ENCODE results near the gene ADAMTSL4.
"Not testable (repeated sequence)": the region's sequence is repeated elsewhere in the genome, so short reads cannot be mapped to it uniquely, and the experiment has no call there.

The ADAMTSL4 gene

DNA sequence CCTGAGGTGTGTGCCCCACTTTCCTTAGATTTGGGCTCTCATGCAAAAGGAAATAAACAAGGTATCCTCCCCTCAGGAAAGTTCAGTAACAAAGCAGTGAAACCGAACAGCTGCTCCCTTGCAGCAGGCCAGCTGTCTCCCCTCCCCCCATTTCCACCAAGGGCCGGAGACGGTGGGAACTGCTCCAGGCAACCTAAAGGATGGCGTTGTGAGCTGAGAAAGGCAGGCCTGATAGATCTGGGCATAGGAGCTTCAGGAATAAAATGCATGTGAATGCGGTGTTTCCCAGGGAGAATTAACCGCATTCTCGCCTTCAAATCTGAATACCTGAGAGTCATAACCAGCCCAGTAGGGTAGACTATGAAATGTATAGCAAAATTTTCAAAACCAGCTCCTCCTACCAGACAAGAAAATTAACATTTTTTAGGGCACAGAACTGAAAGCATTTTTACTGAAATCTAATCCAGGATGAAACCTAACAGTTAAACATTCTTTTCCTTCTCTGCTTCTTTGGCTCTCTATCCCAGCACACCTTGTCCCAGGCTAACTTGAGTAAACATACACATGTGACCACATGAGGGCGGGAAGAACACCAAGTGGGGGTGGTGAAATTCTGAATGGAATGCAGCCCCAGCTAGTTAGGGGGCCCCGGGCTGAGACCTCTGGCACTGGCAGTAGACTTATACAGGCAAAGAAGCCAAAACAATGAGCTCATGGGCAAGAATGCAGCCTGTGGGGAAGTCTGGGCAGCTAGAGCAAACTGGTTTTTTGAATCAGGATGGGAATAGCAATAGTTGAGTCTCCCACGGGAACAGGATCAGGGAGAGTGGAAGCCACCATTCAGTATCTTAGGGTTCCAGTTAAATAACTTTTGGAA, 18.7 kb downstream of the ADAMTSL4 start:
- peak; percentile 63 to 65 for DNase-seq

DNA sequence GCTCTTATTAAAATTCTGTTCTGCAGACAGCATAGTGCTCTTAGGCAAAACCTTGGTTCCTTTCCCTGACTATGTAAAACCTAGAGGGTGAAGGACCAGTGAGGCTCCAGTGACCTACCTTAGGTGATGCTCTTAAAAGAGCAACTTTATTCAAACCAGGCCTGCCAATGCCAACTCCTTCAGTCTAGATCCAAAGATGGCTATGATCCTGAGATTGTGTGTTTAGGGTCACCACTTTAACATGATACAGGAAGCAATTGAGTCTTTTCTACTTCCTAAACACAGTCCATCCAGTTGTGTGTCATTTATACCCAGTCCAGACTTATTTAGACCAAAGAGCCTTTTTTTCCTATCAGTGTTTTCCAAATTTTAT, 19.4 kb downstream of the ADAMTSL4 start:
- DNase-seq: peak in 1 of 2 donors; percentile 60

DNA sequence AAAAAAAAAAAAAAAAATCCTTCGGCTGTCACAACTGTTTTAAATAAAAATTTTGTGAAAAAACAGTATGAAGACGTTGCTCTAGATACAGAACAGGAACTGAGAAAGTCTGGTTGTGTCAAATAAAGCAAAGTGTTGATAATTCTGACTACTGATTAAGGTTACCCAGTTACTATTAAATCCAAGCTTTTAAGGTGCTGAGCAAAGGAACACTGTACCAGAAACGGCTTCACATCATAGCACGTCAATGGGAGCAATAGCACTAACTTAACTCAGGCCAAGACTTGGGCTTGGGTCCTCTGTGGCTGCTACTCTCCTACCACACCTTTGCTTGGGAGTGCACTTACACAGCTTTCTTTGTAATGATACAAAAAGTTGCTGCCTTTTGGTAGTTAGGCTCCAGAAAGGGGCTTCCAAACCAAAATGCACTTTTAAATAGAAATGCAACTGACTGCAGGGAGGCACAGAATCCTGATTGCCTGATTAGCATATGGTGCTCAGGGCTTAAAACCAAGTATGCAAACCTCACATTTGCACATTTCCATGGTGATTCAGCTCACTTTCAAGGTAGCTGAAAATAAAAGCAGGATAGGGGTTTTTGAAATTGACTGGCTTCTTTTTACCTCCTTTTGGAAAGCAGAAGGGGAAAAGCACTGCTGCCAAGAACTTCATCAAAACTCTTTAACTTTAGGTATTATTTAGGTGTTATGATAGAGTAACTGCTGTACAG, 23.9 kb downstream of the ADAMTSL4 start:
- peak; percentile 35 to 50 for DNase-seq

DNA sequence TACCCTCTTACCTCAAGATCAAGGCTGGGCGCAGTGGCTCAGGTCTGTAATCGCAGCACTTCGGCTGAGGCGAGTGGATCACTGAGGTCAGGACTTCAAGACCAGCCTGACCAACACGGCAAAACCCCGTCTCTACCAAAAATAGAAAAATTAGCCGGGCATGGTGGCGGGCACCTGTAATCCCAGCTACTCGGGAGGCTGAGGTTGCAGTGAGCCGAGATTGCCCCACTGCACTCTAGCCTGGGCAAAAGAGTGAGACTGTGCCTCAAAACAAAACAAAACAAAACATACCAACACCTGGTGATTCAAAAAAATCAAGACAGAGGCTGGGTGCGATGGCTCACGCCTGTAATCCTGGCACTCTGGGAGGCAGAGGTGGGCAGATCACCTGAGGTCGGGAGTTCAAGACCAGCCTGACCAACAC, 24.5 kb downstream of the ADAMTSL4 start:
- DNase-seq: peak; percentile 37 to 53

DNA sequence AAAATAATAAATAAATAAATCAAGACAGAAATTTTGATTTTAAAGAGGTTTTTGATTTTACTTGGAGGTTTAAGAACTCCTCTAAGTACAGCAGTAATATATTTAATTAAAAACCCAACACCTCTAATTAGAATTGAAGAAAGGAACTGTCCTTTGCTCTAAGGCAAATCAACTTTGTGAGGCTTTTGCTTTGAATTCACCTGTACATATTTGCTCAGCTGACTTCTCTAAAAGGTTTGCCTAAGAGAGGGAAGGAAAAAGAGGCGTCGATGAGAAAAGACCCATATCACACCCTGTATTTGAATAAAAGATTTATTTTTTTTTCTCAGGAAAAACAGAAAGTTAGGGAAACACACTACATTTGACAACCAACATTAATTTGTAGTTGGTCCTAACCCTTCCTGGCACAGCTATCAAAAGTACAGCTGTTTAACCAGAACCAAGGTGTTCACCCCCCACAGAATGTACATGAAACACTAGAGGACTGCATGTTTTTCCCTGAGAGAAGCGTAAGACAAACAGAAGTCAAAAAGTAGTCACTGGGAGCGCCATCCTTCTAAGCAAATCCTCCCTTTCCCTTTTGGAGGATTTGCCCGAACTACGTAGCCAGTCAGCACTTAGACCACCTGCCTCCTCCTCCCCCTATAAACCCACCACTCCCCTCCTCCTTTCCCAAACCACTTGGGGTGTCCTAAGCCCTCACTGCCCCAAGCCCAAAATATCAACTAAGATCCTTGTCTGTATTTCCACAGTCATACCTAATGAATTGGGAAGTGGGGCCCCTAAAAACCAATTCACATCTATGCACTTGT, 25.3 kb downstream of the ADAMTSL4 start:
- DNase-seq: peak; percentile 14 to 44

DNA sequence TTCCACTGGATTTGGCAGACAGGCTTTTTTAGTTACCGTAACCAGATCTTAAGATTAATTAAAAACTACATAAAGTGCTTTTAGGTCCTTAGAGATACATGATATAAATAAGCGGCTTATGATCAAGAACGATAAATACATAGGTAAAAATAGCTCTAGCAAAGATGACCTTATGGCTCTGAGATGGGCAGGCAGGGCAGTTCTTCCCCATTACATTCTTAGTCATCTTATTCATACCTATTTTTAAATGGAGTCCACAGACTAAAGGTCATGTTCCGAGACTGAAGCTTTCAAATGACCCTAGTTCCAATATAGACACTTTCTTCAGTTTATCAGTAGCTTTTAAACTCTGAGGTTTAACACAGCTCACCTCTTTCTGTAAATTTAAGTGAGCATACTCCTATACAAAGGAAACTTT, 25.9 kb downstream of the ADAMTSL4 start:
- peak in 1 of 2 donors; percentile 35 for DNase-seq

DNA sequence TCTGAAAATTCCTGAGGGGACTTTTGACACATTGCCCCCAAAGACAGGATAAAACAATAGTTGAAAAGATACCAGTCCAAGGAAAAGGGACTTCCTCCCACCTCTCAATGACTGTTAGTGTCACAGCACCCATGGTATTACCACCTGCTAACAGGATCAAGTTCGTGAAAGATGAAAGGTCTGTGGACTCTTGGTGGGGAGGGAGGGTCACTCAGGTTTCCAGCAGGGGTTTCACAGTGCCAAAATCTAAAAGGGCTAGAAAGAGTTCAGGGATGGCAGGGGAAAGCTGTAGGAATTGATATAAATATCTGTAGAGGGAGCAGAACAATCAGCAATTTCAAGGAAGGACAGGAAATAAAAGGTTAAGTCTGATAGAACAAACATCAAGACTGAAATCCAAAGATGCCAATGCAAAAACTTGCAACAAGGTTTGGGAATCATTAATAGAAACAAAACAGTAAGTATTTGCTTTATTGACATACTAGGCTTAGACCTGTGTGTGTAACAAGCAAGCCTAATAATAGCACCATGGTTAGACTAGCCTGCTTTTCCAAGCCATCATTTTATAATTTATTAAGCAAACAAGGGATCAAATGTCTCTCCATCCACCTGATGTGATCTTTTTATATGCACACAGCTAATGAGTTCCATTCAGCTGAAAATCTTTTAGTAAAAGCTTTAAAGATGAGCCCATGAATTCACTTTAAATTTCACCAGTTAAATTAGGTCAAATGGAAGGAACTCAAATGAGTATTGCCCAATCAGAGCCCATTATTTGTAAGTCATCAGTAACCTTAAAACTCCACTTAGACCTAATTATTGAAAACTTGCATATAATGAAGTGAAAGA, 26.5 kb downstream of the ADAMTSL4 start:
- DNase-seq: peak in 1 of 2 donors; percentile 41

DNA sequence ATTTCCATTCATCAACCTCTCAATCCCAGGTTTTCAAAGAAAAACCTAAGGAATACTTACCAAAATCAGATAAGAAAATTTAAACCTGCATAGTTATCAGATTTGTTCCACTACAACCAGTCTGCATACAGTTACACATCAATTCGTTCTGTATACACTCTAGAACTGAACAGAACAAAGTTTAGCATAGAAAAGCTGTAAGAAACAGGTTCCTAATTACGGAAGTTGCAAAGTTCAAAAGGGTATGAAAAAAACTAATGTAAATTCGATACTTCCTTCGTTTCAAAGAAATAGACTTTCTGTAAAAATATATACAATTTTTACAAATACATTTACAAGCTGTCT, 27.1 kb downstream of the ADAMTSL4 start:
- DNase-seq: peak in 1 of 2 donors; percentile 35

DNA sequence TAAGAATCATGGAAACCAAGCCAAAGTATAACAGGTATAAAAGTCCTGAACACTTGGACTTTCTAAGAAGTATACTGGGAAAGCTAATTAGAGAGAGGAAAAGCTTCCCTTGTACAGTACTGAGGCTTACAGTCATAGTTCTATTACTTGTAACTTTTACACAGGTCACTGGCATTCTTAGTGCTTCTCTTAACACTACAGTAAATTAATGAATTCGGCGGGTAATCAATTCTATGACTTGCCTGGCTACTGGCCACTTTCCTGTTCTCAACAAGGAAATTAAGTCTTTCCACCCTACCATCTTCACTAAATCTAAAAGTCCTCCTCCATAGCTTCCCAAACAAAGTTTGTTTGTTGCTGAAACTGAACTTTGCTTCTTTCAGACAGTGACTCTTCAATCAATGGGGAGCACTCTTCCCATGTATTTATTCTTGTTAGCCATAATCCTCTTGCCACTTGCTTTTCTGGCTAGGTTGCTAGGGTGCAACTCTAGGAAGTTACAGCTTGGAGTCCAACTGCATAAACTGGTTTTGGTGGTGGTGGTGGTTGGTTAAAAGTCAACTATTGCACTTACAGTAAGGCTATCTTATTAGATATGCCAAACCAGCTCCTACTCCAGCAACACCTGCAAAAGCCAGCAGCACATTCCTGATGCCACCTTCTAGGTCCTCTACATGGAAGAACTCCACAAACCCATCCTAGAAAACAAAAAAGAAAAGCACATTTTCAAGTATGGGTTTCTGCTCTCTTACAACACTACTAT, 27.8 kb downstream of the ADAMTSL4 start:
- DNase-seq: peak; percentile 15 to 49

DNA sequence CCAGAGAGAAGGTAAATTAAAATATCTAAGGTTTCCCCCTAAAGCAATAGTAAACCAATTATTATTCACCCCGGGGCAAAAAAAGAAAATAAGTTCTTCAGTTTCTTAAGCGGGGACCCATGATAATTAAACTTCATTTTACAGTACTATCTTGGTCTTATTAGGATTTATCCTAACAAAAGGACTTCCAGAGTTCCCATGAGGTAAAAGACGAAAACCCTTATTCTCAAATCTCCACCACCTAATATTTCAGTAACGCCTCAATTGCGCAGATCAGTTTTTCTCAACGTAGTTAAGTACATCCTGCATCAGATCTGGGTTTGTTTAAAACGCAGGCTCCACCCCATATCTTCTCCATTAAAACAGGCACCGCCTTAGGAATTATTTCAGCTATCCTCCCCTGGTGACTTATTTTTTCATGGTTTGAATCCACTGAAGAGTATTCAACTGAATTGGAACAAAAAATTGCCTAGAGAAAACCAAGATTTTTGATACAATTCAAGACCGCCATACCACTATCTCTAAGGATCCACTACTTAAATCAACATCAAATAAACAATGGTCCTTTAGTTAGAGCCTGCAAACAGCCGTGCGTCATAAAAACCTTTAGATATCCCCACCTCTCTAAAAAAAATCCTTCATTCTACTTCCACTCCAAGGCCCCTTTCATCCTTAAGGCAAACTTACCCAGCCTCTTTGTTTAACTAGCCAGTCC, 28.5 kb downstream of the ADAMTSL4 start:
- DNase-seq: peak; percentile 31 to 63

DNA sequence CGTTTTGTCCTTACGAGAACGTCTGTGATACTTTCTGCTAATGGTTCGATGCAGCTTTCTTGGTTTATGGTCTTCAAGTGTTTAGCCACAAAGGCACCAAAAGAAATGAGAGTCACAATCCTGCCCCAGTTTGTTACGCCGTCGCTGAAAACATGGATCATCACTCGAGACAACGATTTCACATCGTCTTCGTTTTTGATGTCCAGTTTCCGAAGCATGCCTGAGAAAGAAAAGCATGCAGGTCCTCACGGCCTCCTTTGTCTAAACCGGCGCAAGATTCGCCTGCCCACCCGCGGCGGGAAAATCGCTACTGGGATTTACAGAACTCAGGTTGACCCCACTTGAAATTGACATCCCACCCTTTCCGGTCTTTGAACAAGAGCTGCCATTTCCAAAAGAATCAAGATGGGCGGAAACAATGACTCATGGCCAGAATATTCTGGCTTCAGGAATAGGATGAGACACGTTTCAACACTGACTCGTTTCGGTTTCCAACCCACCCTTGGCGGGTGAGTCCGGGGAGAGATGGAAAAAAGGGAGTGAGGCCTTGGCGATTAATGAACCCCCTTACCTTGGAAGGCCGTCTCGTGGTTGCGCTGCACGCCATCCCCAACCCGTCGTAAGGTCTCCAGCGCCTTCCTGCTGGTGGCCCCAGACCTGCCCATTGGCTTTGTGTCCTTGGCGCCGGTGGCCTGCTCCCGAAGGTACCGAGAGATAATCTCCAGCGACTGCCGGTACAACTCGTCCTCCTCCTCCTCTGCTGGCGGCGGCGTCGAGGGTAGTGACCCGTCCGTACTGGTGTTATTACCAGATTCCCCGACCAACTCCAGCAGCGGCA, 29.3 kb downstream of the ADAMTSL4 start:
- peak; percentile 50 to 62 for DNase-seq

DNA sequence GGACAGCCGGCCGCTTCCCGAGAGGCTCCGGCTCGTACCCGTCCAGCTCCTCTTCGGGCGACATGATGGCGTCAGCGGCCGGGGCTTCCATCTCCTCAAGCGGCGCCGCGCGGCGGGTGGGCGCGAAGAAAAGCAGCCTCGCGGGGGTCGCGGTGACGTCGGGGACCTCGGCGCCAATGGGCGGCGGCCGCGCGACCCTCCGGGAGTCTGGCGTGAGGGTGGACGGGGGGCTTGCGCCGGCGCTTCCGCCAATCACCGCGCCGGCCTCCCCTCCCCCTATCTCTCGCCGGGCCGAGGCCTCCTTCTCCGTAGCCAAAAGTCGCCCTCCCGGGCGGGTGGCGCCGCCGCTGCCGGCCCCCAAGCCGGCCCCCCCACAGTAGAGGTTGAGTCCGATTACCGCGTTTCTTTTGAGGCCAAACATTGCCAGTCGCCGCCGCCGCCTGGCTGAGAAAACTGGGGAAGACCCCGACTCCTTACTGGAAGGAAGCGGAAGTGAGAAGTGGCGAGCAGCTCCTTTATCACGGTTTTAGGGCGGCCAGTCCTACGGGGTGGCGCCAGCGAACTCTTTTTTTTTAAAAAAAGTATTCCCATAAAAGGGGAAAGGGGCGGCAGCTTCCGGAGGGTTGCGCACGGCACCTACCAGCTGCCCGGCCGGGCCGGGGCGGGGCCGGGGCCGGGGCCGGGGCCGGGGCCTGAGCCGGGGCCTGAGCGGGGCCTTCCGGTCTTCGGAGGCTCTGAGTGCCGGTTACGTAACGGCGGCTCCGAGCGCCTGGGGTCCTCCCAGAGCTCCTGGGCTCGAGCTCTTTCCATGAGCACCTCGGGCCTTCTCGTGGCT, 30.1 kb downstream of the ADAMTSL4 start, which contains the start of gene MCL1:
TSS of gene MCL1 (minus strand) at position 501 of the 835 bp plus-strand sequence. CDS start at position 421, 80 bp downstream.
- DNase-seq: peak; percentile 95 to 96

DNA sequence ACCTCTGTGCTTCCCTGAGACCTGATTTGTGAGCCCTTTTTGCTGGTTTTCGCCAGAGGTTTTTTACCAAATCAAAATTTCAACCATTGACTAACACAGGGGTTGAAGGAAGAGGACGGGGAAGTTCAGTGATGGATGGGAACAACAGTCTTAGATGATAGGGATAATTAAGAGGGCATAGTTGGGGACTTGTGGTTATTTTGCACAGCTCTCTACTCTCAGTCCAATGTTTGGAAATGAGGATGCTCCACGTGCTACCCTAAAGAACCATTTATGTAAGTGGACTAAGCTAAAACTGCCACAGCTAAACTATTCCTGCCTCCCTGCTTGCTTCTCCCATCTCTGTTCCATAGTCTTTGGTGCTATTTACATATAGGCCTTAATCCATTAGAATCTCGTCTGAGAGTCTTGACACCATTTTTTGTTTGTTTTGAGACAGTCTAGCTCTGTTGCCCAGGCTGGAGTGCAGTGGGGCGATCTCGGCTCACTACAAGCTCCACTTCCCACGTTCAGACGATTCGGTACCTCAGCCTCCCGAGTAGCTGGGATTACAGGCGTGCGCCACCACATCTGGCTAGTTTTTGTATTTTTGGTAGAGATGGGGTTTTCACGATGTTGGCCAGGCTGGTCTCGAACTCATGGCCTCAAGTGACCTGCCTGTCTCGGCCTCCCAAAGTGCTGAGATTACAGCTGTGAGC, 30.9 kb downstream of the ADAMTSL4 start:
- DNase-seq: no peak

DNA sequence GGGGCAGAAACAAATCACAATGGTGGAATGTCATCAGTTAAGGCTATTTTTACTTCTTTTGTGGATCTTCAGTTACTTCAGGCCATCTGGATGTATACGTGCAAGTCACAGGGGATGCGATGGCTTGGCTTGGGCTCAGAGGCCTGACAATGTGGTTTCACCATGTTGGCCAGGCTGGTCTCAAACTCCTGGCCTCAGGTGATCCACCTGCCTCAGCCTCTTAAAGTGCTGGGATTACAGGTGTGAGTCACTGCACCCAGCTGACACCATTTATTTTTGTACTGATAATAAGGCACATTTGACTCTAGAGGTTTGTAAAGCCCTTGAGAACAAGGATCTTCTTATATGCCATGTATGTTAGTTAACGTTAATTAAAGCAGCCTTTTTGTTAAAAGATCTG, 31.8 kb downstream of the ADAMTSL4 start:
- not testable (repeated sequence) for DNase-seq

DNA sequence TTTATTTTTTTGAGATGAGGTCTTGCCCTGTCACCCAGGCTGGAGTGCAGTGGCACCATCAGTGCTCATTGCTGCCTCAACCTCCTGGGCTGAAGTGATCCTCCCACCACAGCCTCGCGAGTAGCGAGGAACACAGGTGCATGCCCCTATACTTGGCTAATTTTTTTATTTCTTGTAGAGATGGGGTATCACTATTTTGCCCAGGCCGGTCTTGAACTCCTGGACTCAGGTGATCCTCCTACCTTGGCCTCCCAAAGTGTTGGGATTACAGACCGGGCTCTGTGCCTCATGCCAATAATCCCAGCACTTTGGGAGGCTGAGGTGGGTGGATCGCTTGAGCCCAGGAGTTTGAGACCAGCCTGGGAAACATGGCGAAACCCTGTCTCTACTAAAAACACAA, 32.2 kb downstream of the ADAMTSL4 start:
- not testable (repeated sequence) for DNase-seq

DNA sequence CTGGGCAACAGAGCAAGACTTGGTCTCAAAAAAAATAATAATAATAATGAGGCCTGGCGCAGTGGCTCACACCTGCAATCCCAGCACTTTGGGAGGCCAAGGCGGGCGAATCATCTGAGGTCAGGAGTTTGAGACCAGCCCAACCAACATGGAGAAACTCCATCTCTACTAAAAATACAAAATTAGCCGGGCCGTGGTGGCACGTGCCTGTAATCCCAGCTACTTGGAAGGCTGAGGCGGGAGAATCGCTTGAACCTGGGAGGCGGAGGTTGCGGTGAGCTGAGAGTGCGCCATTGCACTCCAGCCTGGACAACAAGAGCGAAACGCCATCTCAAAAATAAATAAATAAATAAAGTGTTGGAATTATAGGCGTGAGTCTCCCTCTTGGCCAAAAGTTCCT, 32.8 kb downstream of the ADAMTSL4 start:
- not testable (repeated sequence) for DNase-seq

DNA sequence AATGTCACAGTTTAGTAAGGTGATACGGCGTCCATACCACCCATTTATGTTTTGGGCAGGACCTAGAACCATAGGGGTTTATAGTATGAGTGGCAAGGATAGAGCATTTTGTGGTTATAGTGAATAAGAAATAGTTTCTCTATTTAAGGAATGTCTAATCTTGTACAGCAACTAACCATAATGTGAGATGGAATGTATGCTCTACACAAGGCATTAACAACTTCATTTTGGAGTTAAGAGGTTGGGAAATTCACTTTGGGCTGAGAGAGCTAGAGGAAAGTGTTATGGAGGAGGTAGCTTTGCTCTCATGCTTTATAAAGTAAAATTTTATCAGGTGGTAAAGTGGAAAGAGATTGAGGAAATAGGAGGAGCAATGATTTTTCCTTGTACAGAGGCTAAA, 33.2 kb downstream of the ADAMTSL4 start:
- DNase-seq: no peak

Measured in CD4-positive, alpha-beta T cell treated with Interleukin-4 for 1 hour (primary cell).